ENCODE measurements around the gene NMNAT3.

The NMNAT3 gene

DNA sequence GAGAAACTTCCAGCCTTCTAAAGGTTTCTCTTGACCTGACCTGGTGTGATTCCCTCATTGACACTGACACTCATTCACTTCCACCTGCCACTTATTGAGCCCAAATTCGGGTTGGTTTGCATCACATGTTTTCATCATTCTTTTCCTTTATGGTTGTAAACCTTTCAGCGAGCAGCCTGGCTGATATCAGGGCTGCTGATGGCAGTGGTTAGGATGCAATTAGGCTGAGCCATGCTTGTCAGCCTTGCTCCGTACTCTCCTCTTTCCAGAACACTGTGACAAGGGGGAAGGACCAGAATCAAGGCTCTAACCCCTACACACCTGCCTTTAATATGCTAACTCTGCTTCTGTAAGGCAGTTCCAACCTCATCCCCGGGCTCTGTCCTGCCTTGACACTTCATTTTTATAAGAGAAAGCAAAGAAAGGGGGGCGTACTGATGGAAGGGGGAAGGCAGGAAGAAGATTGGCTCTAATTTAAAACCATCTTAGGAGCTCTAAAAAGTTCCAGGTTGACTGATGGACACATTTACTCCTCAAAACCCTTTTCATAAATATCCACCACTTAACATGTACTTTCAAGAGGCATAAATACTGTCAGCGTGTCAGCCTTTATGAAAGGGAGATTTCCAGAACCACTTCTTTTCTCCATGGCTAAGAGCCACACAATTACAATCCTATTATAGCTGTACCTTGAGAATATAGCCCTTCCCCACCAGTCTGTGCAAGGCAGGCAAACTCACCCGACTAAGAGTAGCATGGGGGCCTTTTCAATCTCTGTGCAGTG, 5.7 kb downstream of the NMNAT3 start:
- no peak for ATAC-seq
- no peak for TF ChIP-seq BACH2 (CRISPR knock-in tag; IDR thresholded peaks at IDR 0.05; ENCODE audit: borderline replicate concordance)
- TF ChIP-seq TOX (CRISPR knock-in tag; IDR thresholded peaks at IDR 0.05; ENCODE audit: borderline replicate concordance) = no peak
- no peak for TF ChIP-seq ZNF70 (CRISPR knock-in tag; IDR thresholded peaks at IDR 0.05)
- no peak for TF ChIP-seq ISL1 (CRISPR knock-in tag; IDR thresholded peaks at IDR 0.05)

DNA sequence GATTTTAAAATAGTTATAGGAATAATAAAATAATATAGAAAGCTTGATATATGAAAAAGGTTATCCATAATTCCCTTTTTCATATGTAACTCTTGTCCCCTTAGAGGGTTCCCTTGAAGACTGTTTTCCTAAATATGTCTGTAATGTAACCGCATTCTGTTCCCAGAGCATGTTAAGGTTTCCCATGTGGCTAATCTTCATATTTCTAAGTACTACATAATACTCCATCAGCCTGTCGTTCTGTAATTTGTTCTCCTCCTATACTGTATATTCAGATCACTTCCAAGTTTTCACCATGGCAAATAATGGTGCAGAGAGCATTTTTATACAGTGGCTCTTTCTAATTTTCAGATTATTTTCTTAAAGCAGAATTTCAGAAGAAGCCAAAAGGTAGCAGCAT, 6.7 kb downstream of the NMNAT3 start:
- ATAC-seq = no peak
- no peak for TF ChIP-seq TOX (CRISPR knock-in tag; IDR thresholded peaks at IDR 0.05; ENCODE audit: borderline replicate concordance)
- TF ChIP-seq, protein P1, sequence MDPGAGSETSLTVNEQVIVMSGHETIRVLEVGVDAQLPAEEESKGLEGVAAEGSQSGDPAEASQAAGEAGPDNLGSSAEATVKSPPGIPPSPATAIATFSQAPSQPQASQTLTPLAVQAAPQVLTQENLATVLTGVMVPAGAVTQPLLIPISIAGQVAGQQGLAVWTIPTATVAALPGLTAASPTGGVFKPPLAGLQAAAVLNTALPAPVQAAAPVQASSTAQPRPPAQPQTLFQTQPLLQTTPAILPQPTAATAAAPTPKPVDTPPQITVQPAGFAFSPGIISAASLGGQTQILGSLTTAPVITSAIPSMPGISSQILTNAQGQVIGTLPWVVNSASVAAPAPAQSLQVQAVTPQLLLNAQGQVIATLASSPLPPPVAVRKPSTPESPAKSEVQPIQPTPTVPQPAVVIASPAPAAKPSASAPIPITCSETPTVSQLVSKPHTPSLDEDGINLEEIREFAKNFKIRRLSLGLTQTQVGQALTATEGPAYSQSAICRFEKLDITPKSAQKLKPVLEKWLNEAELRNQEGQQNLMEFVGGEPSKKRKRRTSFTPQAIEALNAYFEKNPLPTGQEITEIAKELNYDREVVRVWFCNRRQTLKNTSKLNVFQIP (CRISPR knock-in tag; IDR thresholded peaks at IDR 0.05; ENCODE audit: borderline replicate concordance, low read depth) = no peak
- no peak for TF ChIP-seq PPARA (CRISPR knock-in tag; IDR thresholded peaks at IDR 0.05; ENCODE audit: borderline replicate concordance)
- TF ChIP-seq ZFP3 (CRISPR knock-in tag; IDR thresholded peaks at IDR 0.05) = no peak
- no peak for TF ChIP-seq TCF4 (CRISPR knock-in tag; IDR thresholded peaks at IDR 0.05; ENCODE audit: borderline replicate concordance)
- no peak for TF ChIP-seq ESRRG (CRISPR knock-in tag; IDR thresholded peaks at IDR 0.05)
- no peak for TF ChIP-seq ZNF565 (CRISPR knock-in tag; conservative IDR thresholded peaks at IDR 0.05; ENCODE audit: low read depth)

DNA sequence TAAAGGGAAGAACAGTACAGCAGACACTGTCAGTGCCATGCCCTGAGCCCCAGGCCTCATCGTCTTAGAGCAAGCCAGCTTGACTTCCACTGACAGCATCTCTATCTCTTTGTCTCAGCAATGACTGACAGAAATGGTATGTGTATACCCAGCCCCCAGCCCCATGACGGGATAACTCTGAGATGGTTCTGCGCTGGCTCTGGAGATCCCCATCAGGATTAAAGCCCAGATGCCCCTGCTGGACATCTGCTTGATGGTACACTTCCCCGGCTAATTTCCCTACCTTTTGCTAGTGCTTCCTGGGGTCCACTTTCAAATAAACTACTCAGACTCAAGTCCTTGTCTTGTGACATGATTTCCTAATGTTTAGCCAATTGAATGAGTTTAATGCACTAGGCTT, 7.6 kb downstream of the NMNAT3 start:
- ATAC-seq = no peak
- TF ChIP-seq PPARA (CRISPR knock-in tag; IDR thresholded peaks at IDR 0.05; ENCODE audit: borderline replicate concordance) = no peak
- TF ChIP-seq ZNF8 (CRISPR knock-in tag; IDR thresholded peaks at IDR 0.05) = no peak
- TF ChIP-seq, protein P1 (CRISPR knock-in tag; IDR thresholded peaks at IDR 0.05; ENCODE audit: borderline replicate concordance, low read depth) = no peak
- no peak for TF ChIP-seq OSR1 (CRISPR knock-in tag; IDR thresholded peaks at IDR 0.05)
- no peak for TF ChIP-seq TCF4 (CRISPR knock-in tag; IDR thresholded peaks at IDR 0.05; ENCODE audit: borderline replicate concordance)

DNA sequence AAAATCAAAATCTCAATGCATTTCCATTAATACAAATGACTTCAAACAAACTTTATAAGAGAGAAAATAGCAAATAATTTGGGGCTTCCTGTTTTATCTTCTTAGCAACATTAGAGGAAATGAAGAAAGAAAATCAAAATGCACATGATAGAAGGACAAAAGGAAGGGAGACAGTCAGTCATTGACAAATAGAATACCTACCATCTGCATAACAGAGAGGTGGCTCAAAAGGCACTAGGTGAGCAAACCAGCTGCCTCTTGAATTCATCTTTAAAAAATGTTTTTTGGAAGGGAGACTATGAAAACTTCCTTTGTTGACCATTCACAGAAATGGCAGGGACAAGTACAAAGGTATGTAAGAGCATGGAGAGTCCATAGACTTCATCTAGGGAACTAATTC, 9.4 kb downstream of the NMNAT3 start:
- ATAC-seq = no peak
- TF ChIP-seq RARB (CRISPR knock-in tag; IDR thresholded peaks at IDR 0.05) (no peak), TOX (CRISPR knock-in tag; IDR thresholded peaks at IDR 0.05; ENCODE audit: borderline replicate concordance) (no peak), OSR1 (CRISPR knock-in tag; IDR thresholded peaks at IDR 0.05) (no peak)
- TF ChIP-seq, protein P2, sequence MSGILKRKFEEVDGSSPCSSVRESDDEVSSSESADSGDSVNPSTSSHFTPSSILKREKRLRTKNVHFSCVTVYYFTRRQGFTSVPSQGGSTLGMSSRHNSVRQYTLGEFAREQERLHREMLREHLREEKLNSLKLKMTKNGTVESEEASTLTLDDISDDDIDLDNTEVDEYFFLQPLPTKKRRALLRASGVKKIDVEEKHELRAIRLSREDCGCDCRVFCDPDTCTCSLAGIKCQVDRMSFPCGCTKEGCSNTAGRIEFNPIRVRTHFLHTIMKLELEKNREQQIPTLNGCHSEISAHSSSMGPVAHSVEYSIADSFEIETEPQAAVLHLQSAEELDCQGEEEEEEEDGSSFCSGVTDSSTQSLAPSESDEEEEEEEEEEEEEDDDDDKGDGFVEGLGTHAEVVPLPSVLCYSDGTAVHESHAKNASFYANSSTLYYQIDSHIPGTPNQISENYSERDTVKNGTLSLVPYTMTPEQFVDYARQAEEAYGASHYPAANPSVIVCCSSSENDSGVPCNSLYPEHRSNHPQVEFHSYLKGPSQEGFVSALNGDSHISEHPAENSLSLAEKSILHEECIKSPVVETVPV (CRISPR knock-in tag; IDR thresholded peaks at IDR 0.05) = no peak
- TF ChIP-seq, protein P3, sequence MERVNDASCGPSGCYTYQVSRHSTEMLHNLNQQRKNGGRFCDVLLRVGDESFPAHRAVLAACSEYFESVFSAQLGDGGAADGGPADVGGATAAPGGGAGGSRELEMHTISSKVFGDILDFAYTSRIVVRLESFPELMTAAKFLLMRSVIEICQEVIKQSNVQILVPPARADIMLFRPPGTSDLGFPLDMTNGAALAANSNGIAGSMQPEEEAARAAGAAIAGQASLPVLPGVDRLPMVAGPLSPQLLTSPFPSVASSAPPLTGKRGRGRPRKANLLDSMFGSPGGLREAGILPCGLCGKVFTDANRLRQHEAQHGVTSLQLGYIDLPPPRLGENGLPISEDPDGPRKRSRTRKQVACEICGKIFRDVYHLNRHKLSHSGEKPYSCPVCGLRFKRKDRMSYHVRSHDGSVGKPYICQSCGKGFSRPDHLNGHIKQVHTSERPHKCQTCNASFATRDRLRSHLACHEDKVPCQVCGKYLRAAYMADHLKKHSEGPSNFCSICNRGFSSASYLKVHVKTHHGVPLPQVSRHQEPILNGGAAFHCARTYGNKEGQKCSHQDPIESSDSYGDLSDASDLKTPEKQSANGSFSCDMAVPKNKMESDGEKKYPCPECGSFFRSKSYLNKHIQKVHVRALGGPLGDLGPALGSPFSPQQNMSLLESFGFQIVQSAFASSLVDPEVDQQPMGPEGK (CRISPR knock-in tag; IDR thresholded peaks at IDR 0.05; ENCODE audit: borderline replicate concordance) = no peak
- TF ChIP-seq, protein P4, sequence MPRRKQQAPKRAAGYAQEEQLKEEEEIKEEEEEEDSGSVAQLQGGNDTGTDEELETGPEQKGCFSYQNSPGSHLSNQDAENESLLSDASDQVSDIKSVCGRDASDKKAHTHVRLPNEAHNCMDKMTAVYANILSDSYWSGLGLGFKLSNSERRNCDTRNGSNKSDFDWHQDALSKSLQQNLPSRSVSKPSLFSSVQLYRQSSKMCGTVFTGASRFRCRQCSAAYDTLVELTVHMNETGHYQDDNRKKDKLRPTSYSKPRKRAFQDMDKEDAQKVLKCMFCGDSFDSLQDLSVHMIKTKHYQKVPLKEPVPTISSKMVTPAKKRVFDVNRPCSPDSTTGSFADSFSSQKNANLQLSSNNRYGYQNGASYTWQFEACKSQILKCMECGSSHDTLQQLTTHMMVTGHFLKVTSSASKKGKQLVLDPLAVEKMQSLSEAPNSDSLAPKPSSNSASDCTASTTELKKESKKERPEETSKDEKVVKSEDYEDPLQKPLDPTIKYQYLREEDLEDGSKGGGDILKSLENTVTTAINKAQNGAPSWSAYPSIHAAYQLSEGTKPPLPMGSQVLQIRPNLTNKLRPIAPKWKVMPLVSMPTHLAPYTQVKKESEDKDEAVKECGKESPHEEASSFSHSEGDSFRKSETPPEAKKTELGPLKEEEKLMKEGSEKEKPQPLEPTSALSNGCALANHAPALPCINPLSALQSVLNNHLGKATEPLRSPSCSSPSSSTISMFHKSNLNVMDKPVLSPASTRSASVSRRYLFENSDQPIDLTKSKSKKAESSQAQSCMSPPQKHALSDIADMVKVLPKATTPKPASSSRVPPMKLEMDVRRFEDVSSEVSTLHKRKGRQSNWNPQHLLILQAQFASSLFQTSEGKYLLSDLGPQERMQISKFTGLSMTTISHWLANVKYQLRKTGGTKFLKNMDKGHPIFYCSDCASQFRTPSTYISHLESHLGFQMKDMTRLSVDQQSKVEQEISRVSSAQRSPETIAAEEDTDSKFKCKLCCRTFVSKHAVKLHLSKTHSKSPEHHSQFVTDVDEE (CRISPR knock-in tag; IDR thresholded peaks at IDR 0.05) = no peak

Data from SK-N-SH treated with all-trans-retinoic acid at 6 μM for 48 hours (cell line).